GM23338 (cell line): Measurements from ENCODE around the gene CD40. TPM values are rescaled to one million over a fixed set of nuclear protein-coding genes. Genes with fewer than 3 reads are reported as not detected.

ENCODE experiments used
- ATAC-seq: fragments of 200-7000 bp; cut with Tn5 transposase; 3 replicates; pipeline ENCODE4 v1.9.1; 2020
- DNase-seq: peaks from one replicate; pipeline ENCODE4 v3.0.0-alpha.2; 2015; ENCODE audit warnings: low spot score
- H2AFZ ChIP-seq: fragments of 200-600 bp; sonication (generic); 2 replicates; pipeline ENCODE4 v1.8.0; 2016; ENCODE audit warnings: antibody characterized with exemption, mild to moderate bottlenecking, moderate library complexity
- H3F3A ChIP-seq: fragments of 200-600 bp; sonication (generic); replicated peaks from 2 replicates; pipeline ENCODE4 v1.8.0; 2017; ENCODE audit warnings: antibody characterized with exemption, mixed run types, low read depth
- H3K27ac ChIP-seq: fragments of 200-600 bp; sonication (generic); 2 replicates; pipeline ENCODE4 v1.6.1; 2016; ENCODE audit warnings: low read depth
- H3K27me3 ChIP-seq: fragments of 200-600 bp; sonication (generic); 2 replicates; pipeline ENCODE4 v1.8.0; 2016; ENCODE audit warnings: mild to moderate bottlenecking, mixed run types, moderate library complexity; ENCODE audit not compliant: insufficient read depth
- H3K36me3 ChIP-seq: fragments of 200-600 bp; sonication (generic); 2 replicates; pipeline ENCODE4 v1.8.0; 2016; ENCODE audit warnings: mild to moderate bottlenecking; ENCODE audit not compliant: insufficient read depth
- H3K4me1 ChIP-seq: fragments of 200-600 bp; sonication (generic); 2 replicates; pipeline ENCODE4 v1.8.0; 2016; ENCODE audit warnings: mild to moderate bottlenecking, moderate library complexity; ENCODE audit not compliant: insufficient read depth
- H3K4me2 ChIP-seq: fragments of 200-600 bp; sonication (generic); 2 replicates; pipeline ENCODE4 v1.7.1; 2017; ENCODE audit warnings: mixed run types
- H3K4me3 ChIP-seq: fragments of 200-600 bp; sonication (generic); 2 replicates; pipeline ENCODE4 v1.6.1; 2016; ENCODE audit warnings: mixed run types
- H3K79me2 ChIP-seq: fragments of 200-600 bp; sonication (generic); replicated peaks from 2 replicates; pipeline ENCODE4 v1.8.0; 2017; ENCODE audit warnings: mild to moderate bottlenecking; ENCODE audit not compliant: insufficient read depth
- H3K9me2 ChIP-seq: fragments of 200-600 bp; sonication (generic); 2 replicates; pipeline ENCODE4 v1.8.0; 2017; ENCODE audit not compliant: insufficient read depth
- H4K20me1 ChIP-seq: fragments of 200-600 bp; sonication (generic); replicated peaks from 2 replicates; pipeline ENCODE4 v1.8.0; 2017; ENCODE audit warnings: mild to moderate bottlenecking; ENCODE audit not compliant: insufficient read depth
- H3K27ac Mint-ChIP-seq: 2 replicates; pipeline ENCODE4 v1.8.0; 2020; ENCODE audit warnings: inconsistent platforms, mild to moderate bottlenecking, moderate library complexity, mixed read lengths
- H3K27me3 Mint-ChIP-seq: 3 replicates; pipeline ENCODE4 v1.8.0; 2022; ENCODE audit warnings: low read depth, mild to moderate bottlenecking, moderate library complexity, mixed read lengths, inconsistent platforms; ENCODE audit not compliant: insufficient read depth, poor library complexity
- H3K36me3 Mint-ChIP-seq: 3 replicates; pipeline ENCODE4 v1.8.0; 2021; ENCODE audit warnings: low read depth, mild to moderate bottlenecking, inconsistent platforms, moderate library complexity, mixed read lengths
- H3K4me1 Mint-ChIP-seq: 3 replicates; pipeline ENCODE4 v1.8.0; 2020; ENCODE audit warnings: mild to moderate bottlenecking, inconsistent platforms, mixed read lengths
- H3K4me3 Mint-ChIP-seq: 3 replicates; pipeline ENCODE4 v1.8.0; 2021; ENCODE audit warnings: moderate library complexity, mild to moderate bottlenecking, inconsistent platforms, mixed read lengths
- H3K9me3 Mint-ChIP-seq: 3 replicates; pipeline ENCODE4 v1.8.0; 2020; ENCODE audit warnings: moderate library complexity, mild to moderate bottlenecking, inconsistent platforms, mixed read lengths
- CTCF ChIP-seq, 2 experiments: fragments of 200-600 bp in 1 of 2; sonication (generic) in 1 of 2; conservative IDR thresholded peaks; 2 replicates each; pipeline versions ENCODE4 v1.5.1 to v1.6.1; 2016 to 2017; ENCODE audit warnings: antibody characterized with exemption in 2 of 2, low read depth in 2 of 2, mild to moderate bottlenecking in 2 of 2, moderate library complexity in 1 of 2
- NANOG ChIP-seq: IDR thresholded peaks from 2 replicates; pipeline ENCODE4 v1.6.1; 2016; ENCODE audit warnings: antibody characterized with exemption, borderline replicate concordance
- POLR2AphosphoS5 ChIP-seq: IDR thresholded peaks from 2 replicates; pipeline ENCODE4 v1.6.1; 2016; ENCODE audit warnings: antibody characterized with exemption, low read depth
- REST ChIP-seq: IDR thresholded peaks from one replicate; pipeline ENCODE4 v1.6.1; 2018; ENCODE audit warnings: antibody characterized with exemption; ENCODE audit not compliant: unreplicated experiment
- STAT1 ChIP-seq: IDR thresholded peaks from one replicate; pipeline ENCODE4 v1.6.1; 2016; ENCODE audit warnings: antibody characterized with exemption; ENCODE audit not compliant: unreplicated experiment
- polyA plus RNA-seq: library from polyadenylated mRNA; unstranded; fragments of >200 nt; fragmentation: Nextera tagmentation; extraction: Ambion mirVana; gene quantifications from 2 replicates; pipeline ENCODE4 v1.2.1, GENCODE V29; 2016
- total RNA-seq: library from RNA; depleted of rRNA; stranded (reverse); fragments of >200 nt; shearing (Covaris generic); gene quantifications from 2 replicates; pipeline ENCODE4 v1.2.3, GENCODE V29; 2014
- TF ChIP-seq, protein P1 (sequence below): fragments of 250-450 bp; sonication (Bioruptor Pico); IDR thresholded peaks from 2 replicates; pipeline ENCODE4 v1.5.0; 2020; ENCODE audit warnings: mild to moderate bottlenecking, moderate library complexity

Gene CD40
- total and polyA plus RNA-seq, 2 experiments from 2014 or later = 15.4 to 18.9 TPM

DNA sequence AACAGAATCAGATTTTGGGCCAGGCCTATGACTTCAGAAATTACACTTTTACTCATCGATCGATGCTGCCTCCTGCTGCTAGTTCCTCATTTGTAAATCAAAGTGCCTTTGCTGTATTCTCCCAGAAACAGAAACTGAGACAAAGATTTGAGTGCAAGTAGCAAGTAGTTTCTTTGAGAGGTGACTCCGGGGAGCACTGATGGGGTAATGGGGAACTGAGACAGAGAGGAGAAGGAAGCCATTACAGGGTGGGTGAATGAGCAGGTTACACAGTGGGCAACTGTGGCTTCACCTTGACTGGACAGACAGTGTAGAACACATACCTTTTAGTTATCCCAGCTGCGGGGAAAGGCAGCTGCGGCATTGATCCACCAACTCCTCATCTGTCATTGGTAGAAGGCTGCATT, 9.7 kb upstream of the CD40 start:
- ATAC-seq = no peak
- Histone ChIP-seq H3F3A (no peaks in the 10 kb centered on the region), H4K20me1 (no peaks in the 10 kb centered on the region), H3K27me3 (peaks cover 8% of the 10 kb centered on the region; the same call in 1 of the 2 replicates), H3K4me3 (no peak overlapping the region), H3K4me2 (no peak overlapping the region), H3K27ac (no peak overlapping the region), H3K79me2 (no peaks in the 10 kb centered on the region), H2AFZ (no peak overlapping the region; the same call in 1 of the 2 replicates), H3K9me2 (0 out of 2 replicates have a peak, but pooled peaks cover 4% of the 10 kb centered on the region), H3K36me3 (no peaks in the 10 kb centered on the region), H3K4me1 (no peaks in the 10 kb centered on the region)
- DNase-seq = no peak
- Mint-ChIP-seq H3K4me1 (no peaks in the 10 kb centered on the region), H3K36me3 (no peaks in the 10 kb centered on the region), H3K9me3 (no peaks in the 10 kb centered on the region), H3K27me3 (peaks cover 4% of the 10 kb centered on the region), H3K27ac (no peak overlapping the region), H3K4me3 (no peak overlapping the region)
- TF ChIP-seq STAT1 (no peak), POLR2AphosphoS5 (no peak), NANOG (no peak), REST (no peak), CTCF (conservative IDR thresholded peaks at IDR 0.05; ENCODE audit: low read depth in 2 of 2) (no peak)
- TF ChIP-seq, protein P1, sequence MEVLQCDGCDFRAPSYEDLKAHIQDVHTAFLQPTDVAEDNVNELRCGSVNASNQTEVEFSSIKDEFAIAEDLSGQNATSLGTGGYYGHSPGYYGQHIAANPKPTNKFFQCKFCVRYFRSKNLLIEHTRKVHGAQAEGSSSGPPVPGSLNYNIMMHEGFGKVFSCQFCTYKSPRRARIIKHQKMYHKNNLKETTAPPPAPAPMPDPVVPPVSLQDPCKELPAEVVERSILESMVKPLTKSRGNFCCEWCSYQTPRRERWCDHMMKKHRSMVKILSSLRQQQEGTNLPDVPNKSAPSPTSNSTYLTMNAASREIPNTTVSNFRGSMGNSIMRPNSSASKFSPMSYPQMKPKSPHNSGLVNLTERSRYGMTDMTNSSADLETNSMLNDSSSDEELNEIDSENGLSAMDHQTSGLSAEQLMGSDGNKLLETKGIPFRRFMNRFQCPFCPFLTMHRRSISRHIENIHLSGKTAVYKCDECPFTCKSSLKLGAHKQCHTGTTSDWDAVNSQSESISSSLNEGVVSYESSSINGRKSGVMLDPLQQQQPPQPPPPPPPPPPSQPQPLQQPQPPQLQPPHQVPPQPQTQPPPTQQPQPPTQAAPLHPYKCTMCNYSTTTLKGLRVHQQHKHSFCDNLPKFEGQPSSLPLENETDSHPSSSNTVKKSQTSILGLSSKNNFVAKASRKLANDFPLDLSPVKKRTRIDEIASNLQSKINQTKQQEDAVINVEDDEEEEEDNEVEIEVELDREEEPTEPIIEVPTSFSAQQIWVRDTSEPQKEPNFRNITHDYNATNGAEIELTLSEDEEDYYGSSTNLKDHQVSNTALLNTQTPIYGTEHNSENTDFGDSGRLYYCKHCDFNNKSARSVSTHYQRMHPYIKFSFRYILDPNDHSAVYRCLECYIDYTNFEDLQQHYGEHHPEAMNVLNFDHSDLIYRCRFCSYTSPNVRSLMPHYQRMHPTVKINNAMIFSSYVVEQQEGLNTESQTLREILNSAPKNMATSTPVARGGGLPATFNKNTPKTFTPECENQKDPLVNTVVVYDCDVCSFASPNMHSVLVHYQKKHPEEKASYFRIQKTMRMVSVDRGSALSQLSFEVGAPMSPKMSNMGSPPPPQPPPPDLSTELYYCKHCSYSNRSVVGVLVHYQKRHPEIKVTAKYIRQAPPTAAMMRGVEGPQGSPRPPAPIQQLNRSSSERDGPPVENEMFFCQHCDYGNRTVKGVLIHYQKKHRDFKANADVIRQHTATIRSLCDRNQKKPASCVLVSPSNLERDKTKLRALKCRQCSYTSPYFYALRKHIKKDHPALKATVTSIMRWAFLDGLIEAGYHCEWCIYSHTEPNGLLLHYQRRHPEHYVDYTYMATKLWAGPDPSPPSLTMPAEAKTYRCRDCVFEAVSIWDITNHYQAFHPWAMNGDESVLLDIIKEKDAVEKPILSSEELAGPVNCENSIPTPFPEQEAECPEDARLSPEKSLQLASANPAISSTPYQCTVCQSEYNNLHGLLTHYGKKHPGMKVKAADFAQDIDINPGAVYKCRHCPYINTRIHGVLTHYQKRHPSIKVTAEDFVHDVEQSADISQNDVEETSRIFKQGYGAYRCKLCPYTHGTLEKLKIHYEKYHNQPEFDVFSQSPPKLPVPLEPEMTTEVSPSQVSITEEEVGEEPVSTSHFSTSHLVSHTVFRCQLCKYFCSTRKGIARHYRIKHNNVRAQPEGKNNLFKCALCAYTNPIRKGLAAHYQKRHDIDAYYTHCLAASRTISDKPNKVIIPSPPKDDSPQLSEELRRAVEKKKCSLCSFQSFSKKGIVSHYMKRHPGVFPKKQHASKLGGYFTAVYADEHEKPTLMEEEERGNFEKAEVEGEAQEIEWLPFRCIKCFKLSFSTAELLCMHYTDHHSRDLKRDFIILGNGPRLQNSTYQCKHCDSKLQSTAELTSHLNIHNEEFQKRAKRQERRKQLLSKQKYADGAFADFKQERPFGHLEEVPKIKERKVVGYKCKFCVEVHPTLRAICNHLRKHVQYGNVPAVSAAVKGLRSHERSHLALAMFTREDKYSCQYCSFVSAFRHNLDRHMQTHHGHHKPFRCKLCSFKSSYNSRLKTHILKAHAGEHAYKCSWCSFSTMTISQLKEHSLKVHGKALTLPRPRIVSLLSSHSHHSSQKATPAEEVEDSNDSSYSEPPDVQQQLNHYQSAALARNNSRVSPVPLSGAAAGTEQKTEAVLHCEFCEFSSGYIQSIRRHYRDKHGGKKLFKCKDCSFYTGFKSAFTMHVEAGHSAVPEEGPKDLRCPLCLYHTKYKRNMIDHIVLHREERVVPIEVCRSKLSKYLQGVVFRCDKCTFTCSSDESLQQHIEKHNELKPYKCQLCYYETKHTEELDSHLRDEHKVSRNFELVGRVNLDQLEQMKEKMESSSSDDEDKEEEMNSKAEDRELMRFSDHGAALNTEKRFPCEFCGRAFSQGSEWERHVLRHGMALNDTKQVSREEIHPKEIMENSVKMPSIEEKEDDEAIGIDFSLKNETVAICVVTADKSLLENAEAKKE (CRISPR knock-in tag) = no peak
